Ishikawa (cell line): Measurements from ENCODE around the gene SGMS1.
A peak's percentile ranks its signal among the peaks of the same experiment; 100 is the strongest.

ENCODE experiments used
- CREB1 ChIP-seq: IDR thresholded peaks from 2 replicates; pipeline ENCODE4 v1.6.1; 2012; ENCODE audit warnings: low read depth
- EGR1 ChIP-seq: IDR thresholded peaks from 2 replicates; pipeline ENCODE4 v1.6.1; 2012
- EP300 ChIP-seq: IDR thresholded peaks from 2 replicates; pipeline ENCODE4 v1.6.1; 2012; ENCODE audit warnings: borderline replicate concordance
- FOXM1 ChIP-seq: IDR thresholded peaks from 2 replicates; pipeline ENCODE4 v1.6.1; 2012; ENCODE audit warnings: low read depth, borderline replicate concordance
- MAX ChIP-seq: IDR thresholded peaks from 2 replicates; pipeline ENCODE4 v1.6.1; 2012
- NFIC ChIP-seq: IDR thresholded peaks from 2 replicates; pipeline ENCODE4 v1.6.1; 2012
- REST ChIP-seq: IDR thresholded peaks from 2 replicates; pipeline ENCODE4 v1.6.1; 2012; ENCODE audit warnings: low read depth, mild to moderate bottlenecking
- TAF1 ChIP-seq: IDR thresholded peaks from 2 replicates; pipeline ENCODE4 v1.6.1; 2012; ENCODE audit warnings: low read depth, mild to moderate bottlenecking
- YY1 ChIP-seq: IDR thresholded peaks from 2 replicates; pipeline ENCODE4 v1.6.1; 2012; ENCODE audit warnings: low read depth

DNA sequence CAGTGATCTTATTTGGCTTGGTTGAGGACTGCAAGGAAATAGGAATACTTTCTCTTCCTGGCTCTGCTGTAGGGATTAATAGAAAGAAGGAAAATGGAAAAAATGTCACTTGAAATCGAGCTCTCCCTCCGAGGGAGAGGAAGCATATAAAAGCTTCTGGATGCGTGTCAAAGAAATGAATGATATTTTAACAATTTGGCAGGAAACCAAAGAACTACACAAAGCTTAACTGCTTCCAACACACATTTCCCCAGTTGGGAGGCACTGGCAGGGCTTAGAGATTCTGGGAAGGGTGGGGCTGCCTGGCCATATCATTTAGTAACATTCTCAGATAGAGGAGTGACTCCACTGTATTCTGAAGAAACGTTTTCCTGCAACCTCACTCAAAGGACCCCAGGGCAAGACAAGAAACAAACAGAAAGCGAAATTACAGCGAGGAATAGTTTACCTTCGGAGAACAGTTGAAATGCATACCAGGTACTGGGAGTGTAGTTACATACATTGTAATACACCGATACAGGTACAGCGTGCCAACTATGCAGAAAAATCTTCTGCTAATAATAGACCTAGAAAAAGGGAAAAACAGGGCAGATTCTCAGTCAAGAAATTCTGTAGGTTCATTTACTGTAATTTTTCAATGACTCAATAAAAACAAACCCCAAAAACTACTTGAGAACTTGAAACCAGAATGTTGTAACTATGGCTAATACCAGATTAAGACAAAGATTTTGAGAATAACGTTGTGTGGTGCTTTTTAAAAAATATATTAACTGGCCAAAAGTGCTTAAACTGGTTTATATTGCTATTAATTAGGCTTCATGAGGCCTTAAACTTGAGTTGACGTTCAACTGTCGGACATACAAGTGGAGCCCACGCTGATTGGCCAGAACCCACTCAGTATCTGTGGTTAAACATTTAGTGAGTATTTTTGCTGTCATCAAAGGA is 296.7 kb downstream of the SGMS1 start:
- TF ChIP-seq EP300 (no peak), NFIC (peak; percentile 65), FOXM1 (no peak), REST (no peak), EGR1 (no peak), CREB1 (no peak), YY1 (no peak), TAF1 (no peak), MAX (no peak)
